AG04450 (cell line): ENCODE results near the gene FAM184B. TPM values are rescaled to one million over a fixed set of nuclear protein-coding genes. Genes with fewer than 3 reads are reported as not detected.

Experiments used
- CTCF ChIA-PET: fragments of 300-600, 350-600 bp; formaldehyde crosslinking; extraction: SDS; loops from one replicate; lab custom pipeline; 2022; ENCODE audit warnings: antibody characterized with exemption, inconsistent platforms; lab: Charles Lee
- POLR2A ChIA-PET: fragments of 350-600 bp; formaldehyde crosslinking; extraction: SDS; loops from one replicate; lab custom pipeline; 2021; ENCODE audit warnings: antibody characterized with exemption, inconsistent platforms; lab: Yijun Ruan, JAX
- DNase-seq: peaks from one replicate; pipeline ENCODE4 v3.0.0-alpha.2; 2011; ENCODE audit warnings: low read depth, low spot score
- H3K27ac ChIP-seq: one replicate; pipeline ENCODE4 v1.5.1; 2012; ENCODE audit warnings: low read depth, low read length, control low read depth
- H3K27me3 ChIP-seq: one replicate; pipeline ENCODE4 v1.6.0; 2012; ENCODE audit warnings: low read length; ENCODE audit not compliant: control insufficient read depth, insufficient read depth
- H3K4me3 ChIP-seq: 2 replicates; pipeline ENCODE4 v1.5.1; 2011; ENCODE audit warnings: mild to moderate bottlenecking, low read depth, low read length, control low read depth
- H3K9me3 ChIP-seq: 2 replicates; pipeline ENCODE4 v1.5.1; 2012; ENCODE audit warnings: low read length; ENCODE audit not compliant: control insufficient read depth, insufficient read depth
- CTCF ChIP-seq: IDR thresholded peaks from 2 replicates; pipeline ENCODE4 v1.5.1; 2011; ENCODE audit warnings: low read depth, low read length, control low read depth, inconsistent platforms
- polyA plus RNA-seq: library from polyadenylated mRNA; depleted of rRNA; stranded (reverse); fragments of >200 nt; gene quantifications from 2 replicates; pipeline ENCODE4 v1.2.3, GENCODE V29; 2011

The FAM184B gene
- polyA plus RNA-seq, 1 experiment: 0.09 TPM

- no peak for TF ChIP-seq CTCF
- ChIA-PET CTCF (interaction anchor here (0.6 to 4.7 kb wide), 7 partner anchors 18 to 289 kb away, joined by 3 to 23 read pairs (median 5); no protein-coding TSS in a partner anchor), POLR2A (interaction anchor here (0.6 to 2.7 kb wide), 11 partner anchors 10 to 625 kb away, joined by 3 to 19 read pairs (median 5); partner anchors contain the start of genes DCAF16, LAP3 and NCAPG)
Observed at GRCh38 chr4:17613761-17614415, 167.5 kb downstream of the FAM184B start.

GRCh38 chr4:17605236-17605635, 176.2 kb downstream of the FAM184B start:
- no peak for TF ChIP-seq CTCF
- no peak overlapping the region for H3K27ac ChIP-seq
- CTCF ChIA-PET: no interaction called here
- POLR2A ChIA-PET: no interaction called here
- no peak overlapping the region for H3K4me3 ChIP-seq
- no peaks in the 10 kb centered on the region for H3K27me3 ChIP-seq
- H3K9me3 ChIP-seq: no peaks in the 10 kb centered on the region
- DNase-seq: no peak

More at GRCh38 chr4:17613761-17614415, 167.5 kb downstream of the FAM184B start:
- peak; percentile 56 for DNase-seq
- H3K27ac ChIP-seq: peak overlapping the region; percentile 97
- no peaks in the 10 kb centered on the region for H3K27me3 ChIP-seq
- H3K9me3 ChIP-seq: no peaks in the 10 kb centered on the region
- peak overlapping the region; percentile 92 for H3K4me3 ChIP-seq

- no peaks in the 10 kb centered on the region for H3K27me3 ChIP-seq
- ChIA-PET POLR2A (no interaction called here), CTCF (interaction anchor here (0.7 to 1.2 kb wide), 2 partner anchors 20 to 36 kb away, joined by 3 read pairs; no protein-coding TSS in a partner anchor)
- no peak for DNase-seq
- no peak overlapping the region for H3K27ac ChIP-seq
- H3K9me3 ChIP-seq: no peaks in the 10 kb centered on the region
- no peak for TF ChIP-seq CTCF
- H3K4me3 ChIP-seq: no peak overlapping the region
Observed at GRCh38 chr4:17599826-17600225, 181.6 kb downstream of the FAM184B start.

GRCh38 chr4:17597517-17597916, 183.9 kb downstream of the FAM184B start:
- no peak for DNase-seq
- TF ChIP-seq CTCF: peak; percentile 51
- ChIA-PET CTCF (interaction anchor here (0.6 to 1.6 kb wide), 8 partner anchors 12 to 212 kb away, joined by 3 to 5 read pairs (median 3); no protein-coding TSS in a partner anchor), POLR2A (no interaction called here)
- Histone ChIP-seq H3K4me3 (no peak overlapping the region), H3K27me3 (no peaks in the 10 kb centered on the region), H3K27ac (no peak overlapping the region), H3K9me3 (no peaks in the 10 kb centered on the region)

- Histone ChIP-seq H3K4me3 (no peak overlapping the region), H3K9me3 (no peaks in the 10 kb centered on the region), H3K27ac (no peak overlapping the region), H3K27me3 (no peaks in the 10 kb centered on the region)
- no peak for TF ChIP-seq CTCF
- CTCF ChIA-PET: interaction anchor here (1.1 kb wide), 1 partner anchor 19 kb away, joined by 3 read pairs; the partner anchor contains the start of gene MED28
- no peak for DNase-seq
- POLR2A ChIA-PET: interaction anchor here (0.6 kb wide), 1 partner anchor 18 kb away, joined by 6 read pairs; no protein-coding TSS in a partner anchor
Observed at GRCh38 chr4:17595471-17596005, 185.9 kb downstream of the FAM184B start.
